ENCODE measurements around the gene HIVEP3.
A peak's percentile ranks its signal among the peaks of the same experiment; 100 is the strongest.
"Not testable (repeated sequence)": the region's sequence is repeated elsewhere in the genome, so short reads cannot be mapped to it uniquely, and the experiment has no call there.

The HIVEP3 gene

GRCh38 chr1:41927118-41927517 lies 8.4 kb upstream of the HIVEP3 start:
- DNase-seq (ENCODE audit: insufficient read length, low spot score): no peak
- TF ChIP-seq POLR2A (IDR thresholded peaks at IDR 0.05; ENCODE audit: low read depth, low read length): no peak
- no peak for TF ChIP-seq SPI1 (IDR thresholded peaks at IDR 0.05; ENCODE audit: low read depth, low read length)
- TF ChIP-seq POU2F2 (IDR thresholded peaks at IDR 0.05; ENCODE audit: low read depth, low read length): no peak
- TF ChIP-seq TAF1 (IDR thresholded peaks at IDR 0.05; ENCODE audit: low read depth, low read length): no peak
- TF ChIP-seq POLR2AphosphoS5 (IDR thresholded peaks at IDR 0.05; ENCODE audit: low read depth, low read length): no peak
- TF ChIP-seq PAX5 (IDR thresholded peaks at IDR 0.05; ENCODE audit: insufficient read depth, low read length, severe bottlenecking): no peak
- peak; percentile 26 for FAIRE-seq

GRCh38 chr1:41925712-41926111 lies 7.0 kb upstream of the HIVEP3 start:
- peak; percentile 5 for FAIRE-seq
- TF ChIP-seq POLR2A (IDR thresholded peaks at IDR 0.05; ENCODE audit: low read depth, low read length): no peak
- TF ChIP-seq SPI1 (IDR thresholded peaks at IDR 0.05; ENCODE audit: low read depth, low read length): no peak
- TF ChIP-seq POU2F2 (IDR thresholded peaks at IDR 0.05; ENCODE audit: low read depth, low read length): no peak
- no peak for TF ChIP-seq PAX5 (IDR thresholded peaks at IDR 0.05; ENCODE audit: insufficient read depth, low read length, severe bottlenecking)
- TF ChIP-seq POLR2AphosphoS5 (IDR thresholded peaks at IDR 0.05; ENCODE audit: low read depth, low read length): no peak
- no peak for TF ChIP-seq TAF1 (IDR thresholded peaks at IDR 0.05; ENCODE audit: low read depth, low read length)
- DNase-seq (ENCODE audit: insufficient read length, low spot score): no peak

GRCh38 chr1:41924911-41925310 lies 6.2 kb upstream of the HIVEP3 start:
- DNase-seq (ENCODE audit: insufficient read length, low spot score) (no peak), FAIRE-seq (no peak)
- no peak for TF ChIP-seq POLR2AphosphoS5 (IDR thresholded peaks at IDR 0.05; ENCODE audit: low read depth, low read length)
- no peak for TF ChIP-seq POU2F2 (IDR thresholded peaks at IDR 0.05; ENCODE audit: low read depth, low read length)
- TF ChIP-seq POLR2A (IDR thresholded peaks at IDR 0.05; ENCODE audit: low read depth, low read length): no peak
- TF ChIP-seq TAF1 (IDR thresholded peaks at IDR 0.05; ENCODE audit: low read depth, low read length): no peak
- no peak for TF ChIP-seq SPI1 (IDR thresholded peaks at IDR 0.05; ENCODE audit: low read depth, low read length)
- TF ChIP-seq PAX5 (IDR thresholded peaks at IDR 0.05; ENCODE audit: insufficient read depth, low read length, severe bottlenecking): no peak

- FAIRE-seq; DNase-seq (ENCODE audit: insufficient read length, low spot score): not testable (repeated sequence)
Measured at GRCh38 chr1:41921271-41921670, 2.5 kb upstream of the HIVEP3 start.

GRCh38 chr1:41920658-41921057 lies 1.9 kb upstream of the HIVEP3 start:
- TF ChIP-seq PAX5 (IDR thresholded peaks at IDR 0.05; ENCODE audit: insufficient read depth, low read length, severe bottlenecking) (no peak), POLR2A (IDR thresholded peaks at IDR 0.05; ENCODE audit: low read depth, low read length) (no peak), POU2F2 (IDR thresholded peaks at IDR 0.05; ENCODE audit: low read depth, low read length) (no peak), TAF1 (IDR thresholded peaks at IDR 0.05; ENCODE audit: low read depth, low read length) (no peak), SPI1 (IDR thresholded peaks at IDR 0.05; ENCODE audit: low read depth, low read length) (no peak), POLR2AphosphoS5 (IDR thresholded peaks at IDR 0.05; ENCODE audit: low read depth, low read length) (no peak)
- DNase-seq (ENCODE audit: insufficient read length, low spot score): no peak
- no peak for FAIRE-seq

- DNase-seq (ENCODE audit: insufficient read length, low spot score): peak; percentile 54
- peak; percentile 97 for FAIRE-seq
Measured at GRCh38 chr1:41919764-41920397, 1.2 kb upstream of the HIVEP3 start.

GRCh38 chr1:41919131-41919530 lies 409 bp upstream of the HIVEP3 start:
- DNase-seq (ENCODE audit: insufficient read length, low spot score) (no peak), FAIRE-seq (no peak)
- TF ChIP-seq POU2F2 (IDR thresholded peaks at IDR 0.05; ENCODE audit: low read depth, low read length) (no peak), PAX5 (IDR thresholded peaks at IDR 0.05; ENCODE audit: insufficient read depth, low read length, severe bottlenecking) (no peak), TAF1 (IDR thresholded peaks at IDR 0.05; ENCODE audit: low read depth, low read length) (no peak), SPI1 (IDR thresholded peaks at IDR 0.05; ENCODE audit: low read depth, low read length) (no peak)

More at GRCh38 chr1:41919764-41920397, 1.2 kb upstream of the HIVEP3 start:
- peak; percentile 51; the same call in 1 of the 2 replicates for TF ChIP-seq TAF1 (IDR thresholded peaks at IDR 0.05; ENCODE audit: low read depth, low read length)
- TF ChIP-seq POLR2AphosphoS5 (IDR thresholded peaks at IDR 0.05; ENCODE audit: low read depth, low read length): peak; percentile 75; the same call in 1 of the 2 replicates
- peak; percentile 85 for TF ChIP-seq POLR2A (IDR thresholded peaks at IDR 0.05; ENCODE audit: low read depth, low read length)
- TF ChIP-seq POU2F2 (IDR thresholded peaks at IDR 0.05; ENCODE audit: low read depth, low read length): peak; percentile 62
- no peak for TF ChIP-seq SPI1 (IDR thresholded peaks at IDR 0.05; ENCODE audit: low read depth, low read length)
- TF ChIP-seq PAX5 (IDR thresholded peaks at IDR 0.05; ENCODE audit: insufficient read depth, low read length, severe bottlenecking): no peak

GRCh38 chr1:41917835-41918449 lies 780 bp downstream of the HIVEP3 start:
- peak; percentile 71 for FAIRE-seq
- TF ChIP-seq POLR2AphosphoS5 (IDR thresholded peaks at IDR 0.05; ENCODE audit: low read depth, low read length) (no peak), SPI1 (IDR thresholded peaks at IDR 0.05; ENCODE audit: low read depth, low read length) (no peak), POLR2A (IDR thresholded peaks at IDR 0.05; ENCODE audit: low read depth, low read length) (no peak), PAX5 (IDR thresholded peaks at IDR 0.05; ENCODE audit: insufficient read depth, low read length, severe bottlenecking) (no peak), TAF1 (IDR thresholded peaks at IDR 0.05; ENCODE audit: low read depth, low read length) (no peak), POU2F2 (IDR thresholded peaks at IDR 0.05; ENCODE audit: low read depth, low read length) (no peak)
- peak; percentile 40 for DNase-seq (ENCODE audit: insufficient read length, low spot score)

GRCh38 chr1:41917076-41917475 lies 1.6 kb downstream of the HIVEP3 start:
- FAIRE-seq: peak; percentile 77
- TF ChIP-seq POU2F2 (IDR thresholded peaks at IDR 0.05; ENCODE audit: low read depth, low read length) (no peak), POLR2AphosphoS5 (IDR thresholded peaks at IDR 0.05; ENCODE audit: low read depth, low read length) (no peak), POLR2A (IDR thresholded peaks at IDR 0.05; ENCODE audit: low read depth, low read length) (no peak), SPI1 (IDR thresholded peaks at IDR 0.05; ENCODE audit: low read depth, low read length) (no peak), PAX5 (IDR thresholded peaks at IDR 0.05; ENCODE audit: insufficient read depth, low read length, severe bottlenecking) (no peak), TAF1 (IDR thresholded peaks at IDR 0.05; ENCODE audit: low read depth, low read length) (no peak)

More at GRCh38 chr1:41917076-41917475, 1.6 kb downstream of the HIVEP3 start:
- no peak for DNase-seq (ENCODE audit: insufficient read length, low spot score)

Data from GM12891 (cell line).